Ovary (tissue), 9 donors: ENCODE data around the gene ARAP3. TPM values are rescaled to one million over a fixed set of nuclear protein-coding genes. Genes with fewer than 3 reads are reported as not detected.

Experiments
- DNase-seq, 5 donors: peaks; one replicate each; pipeline ENCODE4 v3.0.0-alpha.2; 2019 to 2020
- H3K27ac ChIP-seq, 2 donors: fragments of 200-600 bp; one replicate each; pipeline versions ENCODE4 v1.5.1 to v1.8.0; 2019 to 2022
- H3K27me3 ChIP-seq: fragments of 200-600 bp; one replicate; pipeline ENCODE4 v1.8.0; 2022
- H3K36me3 ChIP-seq: fragments of 200-600 bp; sonication (generic); one replicate; pipeline ENCODE4 v1.5.1; 2019
- H3K4me1 ChIP-seq: one replicate; pipeline ENCODE4 v1.8.1; 2013; ENCODE audit warnings: mild to moderate bottlenecking, moderate library complexity; ENCODE audit not compliant: insufficient read depth
- H3K4me3 ChIP-seq: fragments of 200-600 bp; sonication (generic); one replicate; pipeline ENCODE4 v1.5.1; 2017
- H3K9me3 ChIP-seq, 2 donors: fragments of 200-600 bp in 1 of 2; sonication (generic) in 1 of 2; one replicate each; pipeline versions ENCODE4 v1.5.1 to v1.8.1; 2013 to 2019; ENCODE audit warnings: mild to moderate bottlenecking in 1 of 2, moderate library complexity in 1 of 2
- CTCF ChIP-seq, 3 donors: fragments of 450-650 bp in 2 of 3; fragments of 200-600 bp in 1 of 3; IDR thresholded peaks; one replicate each; pipeline versions ENCODE4 v1.5.1 to v1.8.0; 2016 to 2022; ENCODE audit warnings: antibody characterized with exemption in 3 of 3, mild to moderate bottlenecking in 1 of 3
- EP300 ChIP-seq: sonication (generic); formaldehyde crosslinking; IDR thresholded peaks from one replicate; pipeline ENCODE4 v1.6.1; 2017; ENCODE audit warnings: antibody characterized with exemption
- POLR2A ChIP-seq: fragments of 450-650 bp; IDR thresholded peaks from one replicate; pipeline ENCODE4 v1.6.1; 2017; ENCODE audit warnings: antibody characterized with exemption, mild to moderate bottlenecking, moderate library complexity
- WGBS, 3 donors: extraction: QIAGEN DNeasy Blood & Tissue Kit in 1 of 3; methylation state at CpG; one replicate each; pipeline versions ENCODE4 v1.1.5 to v1.1.7; 2013 to 2017; 5-methylcytosine and 5-hydroxymethylcytosine counted together
- intact Hi-C, 4 donors: fragments of 100-400 bp; cut with DNase I; formaldehyde crosslinking; loops; one replicate each; pipeline versions ENCODE4 v1.11.0 to v1.15.1; 2022 to 2023
- polyA plus RNA-seq, 2 donors: library from polyadenylated mRNA; stranded (reverse); fragments of 200-250 nt in 1 of 2; fragments of 350-450 nt in 1 of 2; fragmentation: Illumina TruSeq in 1 of 2; extraction: RNeasy Lipid Tissue Mini Kit (QIAGEN cat#74804) in 1 of 2; gene quantifications; one replicate each; pipeline ENCODE4 v1.2.3, GENCODE V29; 2013 to 2014
- total RNA-seq, 7 donors: library from RNA; depleted of rRNA in 2 of 7; stranded (reverse); fragments of >200 nt in 2 of 7; fragmentation: NEBNext Ultra II Directional in 3 of 7; extraction: Animal tissue kit (Norgen Biotek cat#: 25700) in 3 of 7; gene quantifications; one replicate each; pipeline versions ENCODE4 v1.1.0 to v1.2.4, GENCODE V29; 2016 to 2023
- donor health status: DM: no; HTN: no; CAD: no; lungs with moderate emphysema.
- donor health status: DM: no; HTN: no; CAD: no.
- donor health status: Bipolar disorder and iron deficiency.
- donor health status: DM: yes; HTN: yes; CAD: no.
- donor health status: DM: no; HTN: no; CAD: no.
- donor health status: DM: yes; HTN: yes; CAD: no.

ARAP3 gene
- total and polyA plus RNA-seq, 9 donors, result 3.5 to 11.2 (median 8.0) TPM

- DNase-seq, result no peak
- Histone ChIP-seq H3K9me3 (no peaks in the 10 kb centered on the region), H3K4me3 (no peak overlapping the region), H3K27me3 (no peaks in the 10 kb centered on the region), H3K36me3 (no peaks in the 10 kb centered on the region), H3K4me1 (no peaks in the 10 kb centered on the region), H3K27ac (no peak overlapping the region)
- TF ChIP-seq CTCF (IDR thresholded peaks at IDR 0.05), result no peak
- TF ChIP-seq EP300, result no peak
- TF ChIP-seq POLR2A, result no peak
- intact Hi-C loops, result no loop called here
These were observed 40.2 kb upstream of the ARAP3 start for GRCh38 chr5:141722266-141722665.

- H3K27me3 ChIP-seq, result no peaks in the 10 kb centered on the region
- TF ChIP-seq EP300 (no peak), CTCF (IDR thresholded peaks at IDR 0.05) (no peak), POLR2A (no peak)
- no peak overlapping the region for H3K27ac ChIP-seq
- no peaks in the 10 kb centered on the region for H3K4me1 ChIP-seq
- no peak overlapping the region for H3K4me3 ChIP-seq
- no peaks in the 10 kb centered on the region for H3K9me3 ChIP-seq
- no peaks in the 10 kb centered on the region for H3K36me3 ChIP-seq
- no peak for DNase-seq
- 48 to 72% (median 55%) methylated on average over 3 of the region's 3 CpGs for WGBS, 3 donors
- intact Hi-C loops, result no loop called here
These were observed 35.0 kb upstream of the ARAP3 start for GRCh38 chr5:141717043-141717442.

GRCh38 chr5:141716468-141716867 lies 34.4 kb upstream of the ARAP3 start:
- Histone ChIP-seq H3K9me3 (no peaks in the 10 kb centered on the region), H3K4me3 (no peak overlapping the region), H3K27ac (no peak overlapping the region), H3K4me1 (no peaks in the 10 kb centered on the region), H3K36me3 (no peaks in the 10 kb centered on the region), H3K27me3 (no peaks in the 10 kb centered on the region)
- TF ChIP-seq CTCF (IDR thresholded peaks at IDR 0.05) (no peak), EP300 (no peak), POLR2A (no peak)
- intact Hi-C loops, result no loop called here
- DNase-seq, result no peak
- 73 to 87% (median 81%) methylated on average over 3 of the region's 3 CpGs for WGBS, 3 donors

GRCh38 chr5:141716009-141716408 lies 34.0 kb upstream of the ARAP3 start:
- Histone ChIP-seq H3K27me3 (no peaks in the 10 kb centered on the region), H3K4me1 (no peaks in the 10 kb centered on the region), H3K36me3 (no peaks in the 10 kb centered on the region), H3K9me3 (no peaks in the 10 kb centered on the region), H3K4me3 (no peak overlapping the region), H3K27ac (no peak overlapping the region)
- intact Hi-C loops, result no loop called here
- TF ChIP-seq CTCF (IDR thresholded peaks at IDR 0.05) (no peak), POLR2A (no peak), EP300 (no peak)
- WGBS, 3 donors, result 21 to 38% (median 26%) methylated on average over 3 of the region's 3 CpGs
- DNase-seq, result no peak
